Measurements from ENCODE around the gene TADA2B.
A peak's percentile ranks its signal among the peaks of the same experiment; 100 is the strongest.

The TADA2B gene

GRCh38 chr4:7041801-7042502 lies 1.2 kb upstream of the TADA2B start:
- no peak overlapping the region for H3K27ac Mint-ChIP-seq
- H3K4me1 Mint-ChIP-seq = peaks cover 33% of the 10 kb centered on the region
- H3K27me3 Mint-ChIP-seq = peaks cover 4% of the 10 kb centered on the region
- ATAC-seq = no peak
- peak overlapping the region; percentile 71 for H3K4me3 Mint-ChIP-seq
- no peak for DNase-seq
- H3K9me3 Mint-ChIP-seq = no peaks in the 10 kb centered on the region
- H3K36me3 Mint-ChIP-seq (ENCODE audit: low read depth) = no peaks in the 10 kb centered on the region

- no peaks in the 10 kb centered on the region for H3K36me3 Mint-ChIP-seq (ENCODE audit: low read depth)
- ATAC-seq (peak; percentile 89), DNase-seq (peak; percentile 95)
- H3K4me1 Mint-ChIP-seq = peaks cover 39% of the 10 kb centered on the region
- H3K4me3 Mint-ChIP-seq = peak overlapping the region; percentile 85
- peaks cover 4% of the 10 kb centered on the region for H3K27me3 Mint-ChIP-seq
- peak overlapping the region; percentile 65 for H3K27ac Mint-ChIP-seq
- H3K9me3 Mint-ChIP-seq = no peaks in the 10 kb centered on the region
Observed at GRCh38 chr4:7042503-7043283, 479 bp upstream of the TADA2B start.

GRCh38 chr4:7044137-7044930 lies 1.2 kb downstream of the TADA2B start:
- ATAC-seq (no peak), DNase-seq (no peak)
- peak overlapping the region; percentile 56 for H3K27ac Mint-ChIP-seq
- H3K36me3 Mint-ChIP-seq (ENCODE audit: low read depth) = no peaks in the 10 kb centered on the region
- peaks cover 43% of the 10 kb centered on the region for H3K4me1 Mint-ChIP-seq
- H3K9me3 Mint-ChIP-seq = no peaks in the 10 kb centered on the region
- H3K4me3 Mint-ChIP-seq = peak overlapping the region; percentile 84
- peaks cover 4% of the 10 kb centered on the region for H3K27me3 Mint-ChIP-seq

GRCh38 chr4:7045553-7045952 lies 2.4 kb downstream of the TADA2B start:
- peak overlapping the region; percentile 84 for H3K4me3 Mint-ChIP-seq
- no peaks in the 10 kb centered on the region for H3K9me3 Mint-ChIP-seq
- H3K36me3 Mint-ChIP-seq (ENCODE audit: low read depth) = no peaks in the 10 kb centered on the region
- peaks cover 4% of the 10 kb centered on the region for H3K27me3 Mint-ChIP-seq
- H3K4me1 Mint-ChIP-seq = peaks cover 43% of the 10 kb centered on the region
- H3K27ac Mint-ChIP-seq = no peak overlapping the region
- DNase-seq (no peak), ATAC-seq (no peak)

- ATAC-seq = no peak
- Mint-ChIP-seq H3K27me3 (peaks cover 4% of the 10 kb centered on the region), H3K4me3 (peak overlapping the region; percentile 84), H3K4me1 (peaks cover 43% of the 10 kb centered on the region), H3K27ac (peak overlapping the region; percentile 23), H3K36me3 (ENCODE audit: low read depth) (no peaks in the 10 kb centered on the region), H3K9me3 (no peaks in the 10 kb centered on the region)
- DNase-seq = no peak
Observed at GRCh38 chr4:7045961-7046921, 3.1 kb downstream of the TADA2B start.

GRCh38 chr4:7046971-7047370 lies 3.8 kb downstream of the TADA2B start:
- Mint-ChIP-seq H3K9me3 (no peaks in the 10 kb centered on the region), H3K27ac (peak overlapping the region; percentile 23), H3K4me3 (no peak overlapping the region)

GRCh38 chr4:7048642-7049041 lies 5.5 kb downstream of the TADA2B start:
- no peaks in the 10 kb centered on the region for H3K36me3 Mint-ChIP-seq (ENCODE audit: low read depth)
- no peak overlapping the region for H3K27ac Mint-ChIP-seq
- no peaks in the 10 kb centered on the region for H3K9me3 Mint-ChIP-seq
- H3K27me3 Mint-ChIP-seq = no peaks in the 10 kb centered on the region
- DNase-seq (no peak), ATAC-seq (no peak)
- no peak overlapping the region for H3K4me3 Mint-ChIP-seq
- peaks cover 52% of the 10 kb centered on the region for H3K4me1 Mint-ChIP-seq

More at GRCh38 chr4:7046971-7047370, 3.8 kb downstream of the TADA2B start:
- peaks cover under 1% of the 10 kb centered on the region for H3K27me3 Mint-ChIP-seq
- no peaks in the 10 kb centered on the region for H3K36me3 Mint-ChIP-seq (ENCODE audit: low read depth)
- ATAC-seq (no peak), DNase-seq (no peak)
- peaks cover 43% of the 10 kb centered on the region for H3K4me1 Mint-ChIP-seq

GRCh38 chr4:7049295-7049694 lies 6.1 kb downstream of the TADA2B start:
- peaks cover 49% of the 10 kb centered on the region for H3K4me1 Mint-ChIP-seq
- no peak overlapping the region for H3K27ac Mint-ChIP-seq
- no peaks in the 10 kb centered on the region for H3K27me3 Mint-ChIP-seq
- ATAC-seq (no peak), DNase-seq (no peak)
- peaks cover 5% of the 10 kb centered on the region for H3K36me3 Mint-ChIP-seq (ENCODE audit: low read depth)
- H3K4me3 Mint-ChIP-seq = no peak overlapping the region
- no peaks in the 10 kb centered on the region for H3K9me3 Mint-ChIP-seq

- DNase-seq = no peak
- Mint-ChIP-seq H3K27ac (no peak overlapping the region), H3K4me1 (peaks cover 44% of the 10 kb centered on the region), H3K36me3 (ENCODE audit: low read depth) (peaks cover 8% of the 10 kb centered on the region), H3K4me3 (no peak overlapping the region), H3K9me3 (no peaks in the 10 kb centered on the region), H3K27me3 (no peaks in the 10 kb centered on the region)
- ATAC-seq = no peak
Observed at GRCh38 chr4:7049739-7050138, 6.6 kb downstream of the TADA2B start.

- H3K4me3 Mint-ChIP-seq = no peak overlapping the region
- H3K27me3 Mint-ChIP-seq = no peaks in the 10 kb centered on the region
- ATAC-seq (no peak), DNase-seq (no peak)
- peaks cover 36% of the 10 kb centered on the region for H3K4me1 Mint-ChIP-seq
- H3K9me3 Mint-ChIP-seq = no peaks in the 10 kb centered on the region
- H3K36me3 Mint-ChIP-seq (ENCODE audit: low read depth) = peaks cover 8% of the 10 kb centered on the region
- H3K27ac Mint-ChIP-seq = no peak overlapping the region
Observed at GRCh38 chr4:7050481-7051143, 7.4 kb downstream of the TADA2B start.

- no peak overlapping the region for H3K27ac Mint-ChIP-seq
- no peaks in the 10 kb centered on the region for H3K27me3 Mint-ChIP-seq
- DNase-seq (no peak), ATAC-seq (no peak)
- H3K4me3 Mint-ChIP-seq = no peak overlapping the region
- H3K36me3 Mint-ChIP-seq (ENCODE audit: low read depth) = peaks cover 8% of the 10 kb centered on the region
- peaks cover 30% of the 10 kb centered on the region for H3K4me1 Mint-ChIP-seq
- no peaks in the 10 kb centered on the region for H3K9me3 Mint-ChIP-seq
Observed at GRCh38 chr4:7051144-7051495, 7.9 kb downstream of the TADA2B start.

- Mint-ChIP-seq H3K4me3 (no peak overlapping the region), H3K36me3 (ENCODE audit: low read depth) (peaks cover 8% of the 10 kb centered on the region), H3K9me3 (no peaks in the 10 kb centered on the region), H3K27ac (no peak overlapping the region), H3K27me3 (no peaks in the 10 kb centered on the region), H3K4me1 (peaks cover 23% of the 10 kb centered on the region)
- ATAC-seq (no peak), DNase-seq (no peak)
Observed at GRCh38 chr4:7051905-7052304, 8.7 kb downstream of the TADA2B start.

- peaks cover 19% of the 10 kb centered on the region for H3K4me1 Mint-ChIP-seq
- no peak for ATAC-seq
- H3K27ac Mint-ChIP-seq = no peak overlapping the region
- H3K4me3 Mint-ChIP-seq = no peak overlapping the region
- no peaks in the 10 kb centered on the region for H3K9me3 Mint-ChIP-seq
- peaks cover 8% of the 10 kb centered on the region for H3K36me3 Mint-ChIP-seq (ENCODE audit: low read depth)
- H3K27me3 Mint-ChIP-seq = no peaks in the 10 kb centered on the region
- DNase-seq = no peak
Observed at GRCh38 chr4:7052313-7052712, 9.1 kb downstream of the TADA2B start.
